ENCODE data around the gene MIF4GD.
"Not testable (repeated sequence)": the region's sequence is repeated elsewhere in the genome, so short reads cannot be mapped to it uniquely, and the experiment has no call there.

Gene MIF4GD

GRCh38 chr17:75267153-75267410 is 3.9 kb downstream of the MIF4GD start:
- Histone ChIP-seq H3K9ac (ENCODE audit: low read depth, low read length) (no peak overlapping the region), H3K4me1 (ENCODE audit: insufficient read depth, low read length) (no peaks in the 10 kb centered on the region), H3K4me3 (ENCODE audit: low read length) (no peak overlapping the region), H3K27ac (ENCODE audit: low read length) (no peak overlapping the region), H3K36me3 (ENCODE audit: insufficient read depth, low read depth, low read length) (peaks cover 45% of the 10 kb centered on the region), H3K9me3 (ENCODE audit: insufficient read depth, low read depth, low read length) (no peaks in the 10 kb centered on the region), H3K27me3 (ENCODE audit: insufficient read depth, low read length) (no peaks in the 10 kb centered on the region; the same call in 1 of the 2 replicates)

GRCh38 chr17:75266316-75267152 is 4.5 kb downstream of the MIF4GD start:
- Histone ChIP-seq H3K9me3 (ENCODE audit: insufficient read depth, low read depth, low read length) (no peaks in the 10 kb centered on the region), H3K4me3 (ENCODE audit: low read length) (no peak overlapping the region), H3K36me3 (ENCODE audit: insufficient read depth, low read depth, low read length) (peaks cover 45% of the 10 kb centered on the region), H3K9ac (ENCODE audit: low read depth, low read length) (no peak overlapping the region), H3K4me1 (ENCODE audit: insufficient read depth, low read length) (no peaks in the 10 kb centered on the region), H3K27ac (ENCODE audit: low read length) (no peak overlapping the region), H3K27me3 (ENCODE audit: insufficient read depth, low read length) (no peaks in the 10 kb centered on the region; the same call in 1 of the 2 replicates)

GRCh38 chr17:75265614-75266315 is 5.3 kb downstream of the MIF4GD start:
- Histone ChIP-seq H3K27me3 (ENCODE audit: insufficient read depth, low read length) (no peaks in the 10 kb centered on the region; the same call in 1 of the 2 replicates), H3K27ac (ENCODE audit: low read length) (no peak overlapping the region), H3K9ac (ENCODE audit: low read depth, low read length) (no peak overlapping the region), H3K36me3 (ENCODE audit: insufficient read depth, low read depth, low read length) (peaks cover 45% of the 10 kb centered on the region), H3K4me1 (ENCODE audit: insufficient read depth, low read length) (no peaks in the 10 kb centered on the region), H3K4me3 (ENCODE audit: low read length) (no peak overlapping the region), H3K9me3 (ENCODE audit: insufficient read depth, low read depth, low read length) (no peaks in the 10 kb centered on the region)

- Histone ChIP-seq H3K27me3 (ENCODE audit: insufficient read depth, low read length) (no peaks in the 10 kb centered on the region), H3K27ac (ENCODE audit: low read length) (no peak overlapping the region), H3K36me3 (ENCODE audit: insufficient read depth, low read depth, low read length) (peaks cover 45% of the 10 kb centered on the region), H3K9me3 (ENCODE audit: insufficient read depth, low read depth, low read length) (no peaks in the 10 kb centered on the region), H3K4me3 (ENCODE audit: low read length) (peak overlapping the region; percentile 100), H3K9ac (ENCODE audit: low read depth, low read length) (peak overlapping the region; percentile 99; the same call in 1 of the 2 replicates), H3K4me1 (ENCODE audit: insufficient read depth, low read length) (peaks cover 6% of the 10 kb centered on the region; the same call in 1 of the 2 replicates)
Measured at GRCh38 chr17:75263055-75263454, 8.0 kb downstream of the MIF4GD start.

- H3K4me1 ChIP-seq (ENCODE audit: insufficient read depth, low read length) = peaks cover 6% of the 10 kb centered on the region; the same call in 1 of the 2 replicates
- H3K36me3 ChIP-seq (ENCODE audit: insufficient read depth, low read depth, low read length) = peaks cover 43% of the 10 kb centered on the region
- H3K9me3 ChIP-seq (ENCODE audit: insufficient read depth, low read depth, low read length) = no peaks in the 10 kb centered on the region
- peak overlapping the region; percentile 100 for H3K4me3 ChIP-seq (ENCODE audit: low read length)
- H3K9ac ChIP-seq (ENCODE audit: low read depth, low read length) = peak overlapping the region; percentile 99
- H3K27me3 ChIP-seq (ENCODE audit: insufficient read depth, low read length) = no peaks in the 10 kb centered on the region
- peak overlapping the region; percentile 93 for H3K27ac ChIP-seq (ENCODE audit: low read length)
Measured at GRCh38 chr17:75262112-75262606, 8.9 kb downstream of the MIF4GD start.

GRCh38 chr17:75261336-75262111 is 9.5 kb downstream of the MIF4GD start, which contains the start of the genes GGA3 and MRPS7:
TSS of gene GGA3 (minus strand) at chr17:75261606. CDS start at chr17:75261587, 19 bp downstream.
TSS of gene MRPS7 (plus strand) at chr17:75261879. CDS start at chr17:75261901, 22 bp downstream.
- H3K9ac ChIP-seq (ENCODE audit: low read depth, low read length) = peak within 1 kb of the TSS; percentile 99
- H3K4me1 ChIP-seq (ENCODE audit: insufficient read depth, low read length) = peaks cover 6% of the 10 kb centered on the region; the same call in 1 of the 2 replicates
- H3K9me3 ChIP-seq (ENCODE audit: insufficient read depth, low read depth, low read length) = no peaks in the 10 kb centered on the region
- H3K27ac ChIP-seq (ENCODE audit: low read length) = peak within 1 kb of the TSS; percentile 93
- H3K27me3 ChIP-seq (ENCODE audit: insufficient read depth, low read length) = no peaks in the 10 kb centered on the region
- H3K4me3 ChIP-seq (ENCODE audit: low read length) = peak within 1 kb of the TSS; percentile 100
- peaks cover 36% of the 10 kb centered on the region for H3K36me3 ChIP-seq (ENCODE audit: insufficient read depth, low read depth, low read length)

- H3K9me3 ChIP-seq (ENCODE audit: insufficient read depth, low read depth, low read length) = no peaks in the 10 kb centered on the region
- H3K4me3 ChIP-seq (ENCODE audit: low read length) = peak overlapping the region; percentile 100
- H3K36me3 ChIP-seq (ENCODE audit: insufficient read depth, low read depth, low read length) = peaks cover 29% of the 10 kb centered on the region
- no peak overlapping the region for H3K27ac ChIP-seq (ENCODE audit: low read length)
- peak overlapping the region; percentile 99 for H3K9ac ChIP-seq (ENCODE audit: low read depth, low read length)
- H3K27me3 ChIP-seq (ENCODE audit: insufficient read depth, low read length) = no peaks in the 10 kb centered on the region
- peaks cover 6% of the 10 kb centered on the region; the same call in 1 of the 2 replicates for H3K4me1 ChIP-seq (ENCODE audit: insufficient read depth, low read length)
Measured at GRCh38 chr17:75260641-75261335, 10.2 kb downstream of the MIF4GD start.

- not testable (repeated sequence) for H3K4me1 ChIP-seq (ENCODE audit: insufficient read depth, low read length); H3K27me3 ChIP-seq (ENCODE audit: insufficient read depth, low read length); H3K36me3 ChIP-seq (ENCODE audit: insufficient read depth, low read depth, low read length); H3K9me3 ChIP-seq (ENCODE audit: insufficient read depth, low read depth, low read length); H3K27ac ChIP-seq (ENCODE audit: low read length); H3K9ac ChIP-seq (ENCODE audit: low read depth, low read length); H3K4me3 ChIP-seq (ENCODE audit: low read length)
Measured at GRCh38 chr17:75257228-75257627, 13.8 kb downstream of the MIF4GD start.

GRCh38 chr17:75255954-75256698 is 14.9 kb downstream of the MIF4GD start:
- not testable (repeated sequence) for H3K36me3 ChIP-seq (ENCODE audit: insufficient read depth, low read depth, low read length); H3K27ac ChIP-seq (ENCODE audit: low read length); H3K9ac ChIP-seq (ENCODE audit: low read depth, low read length); H3K9me3 ChIP-seq (ENCODE audit: insufficient read depth, low read depth, low read length); H3K4me1 ChIP-seq (ENCODE audit: insufficient read depth, low read length); H3K27me3 ChIP-seq (ENCODE audit: insufficient read depth, low read length); H3K4me3 ChIP-seq (ENCODE audit: low read length)

GRCh38 chr17:75252039-75252816 is 18.8 kb downstream of the MIF4GD start:
- H3K36me3 ChIP-seq (ENCODE audit: insufficient read depth, low read depth, low read length) = no peaks in the 10 kb centered on the region
- H3K27me3 ChIP-seq (ENCODE audit: insufficient read depth, low read length) = no peaks in the 10 kb centered on the region
- H3K27ac ChIP-seq (ENCODE audit: low read length) = no peak overlapping the region
- H3K4me1 ChIP-seq (ENCODE audit: insufficient read depth, low read length) = peaks cover 7% of the 10 kb centered on the region
- H3K9ac ChIP-seq (ENCODE audit: low read depth, low read length) = no peak overlapping the region
- no peaks in the 10 kb centered on the region for H3K9me3 ChIP-seq (ENCODE audit: insufficient read depth, low read depth, low read length)
- no peak overlapping the region for H3K4me3 ChIP-seq (ENCODE audit: low read length)

Measured in iPS-20b (cell line).